ENCODE measurements around the gene ASTN2.

The ASTN2 gene

DNA sequence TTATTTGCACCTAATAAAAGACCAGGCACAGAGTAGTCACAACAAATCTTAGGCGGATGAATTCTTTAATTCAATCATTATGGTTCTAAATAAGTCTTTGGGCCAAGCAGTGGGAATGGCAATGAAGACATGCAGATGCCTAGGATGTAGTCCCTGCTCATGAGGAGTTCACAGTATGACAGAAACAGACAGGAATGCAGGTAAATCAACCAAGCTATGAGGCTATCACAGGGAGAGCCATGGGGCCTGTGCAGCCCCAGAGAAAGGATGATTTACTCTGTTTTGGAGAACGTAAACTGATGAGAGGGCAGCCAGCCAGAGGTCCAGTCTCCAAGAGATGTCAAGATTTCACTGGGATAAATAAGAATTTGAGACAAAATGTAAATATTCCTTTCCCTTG, 598.4 kb downstream of the ASTN2 start:
- no peak overlapping the region for H3K4me3 ChIP-seq (ENCODE audit: insufficient read length, low read depth)
- TF ChIP-seq YY1 (IDR thresholded peaks at IDR 0.05; ENCODE audit: insufficient read depth, insufficient read length), result no peak
- TF ChIP-seq SUZ12 (IDR thresholded peaks at IDR 0.05; ENCODE audit: extremely low read depth, insufficient read depth, insufficient read length), result no peak
- TF ChIP-seq ZNF274 (IDR thresholded peaks at IDR 0.05; ENCODE audit: low read depth, low read length), result no peak

GRCh38 chr9:116815835-116816234, 599.0 kb downstream of the ASTN2 start:
- no peaks in the 10 kb centered on the region for H3K36me3 ChIP-seq (ENCODE audit: insufficient read depth, insufficient read length, low read length)
- no peak overlapping the region for H3K9ac ChIP-seq (ENCODE audit: insufficient read length, low read depth)
- no peak for DNase-seq (ENCODE audit: low read depth, low spot score)
- H3K27me3 ChIP-seq (ENCODE audit: insufficient read depth, insufficient read length), result no peaks in the 10 kb centered on the region
- TF ChIP-seq SUZ12 (IDR thresholded peaks at IDR 0.05; ENCODE audit: extremely low read depth, insufficient read depth, insufficient read length) (no peak), ZNF274 (IDR thresholded peaks at IDR 0.05; ENCODE audit: low read depth, low read length) (no peak), YY1 (IDR thresholded peaks at IDR 0.05; ENCODE audit: insufficient read depth, insufficient read length) (no peak)
- H3K4me3 ChIP-seq (ENCODE audit: insufficient read length, low read depth), result no peak overlapping the region
- H3K9me3 ChIP-seq (ENCODE audit: insufficient read depth, low read length), result no peaks in the 10 kb centered on the region
- H3K4me1 ChIP-seq (ENCODE audit: insufficient read depth, insufficient read length), result no peaks in the 10 kb centered on the region

More for the DNA sequence above, 598.4 kb downstream of the ASTN2 start:
- Histone ChIP-seq H3K4me1 (ENCODE audit: insufficient read depth, insufficient read length) (no peaks in the 10 kb centered on the region), H3K27me3 (ENCODE audit: insufficient read depth, insufficient read length) (no peaks in the 10 kb centered on the region), H3K9me3 (ENCODE audit: insufficient read depth, low read length) (no peaks in the 10 kb centered on the region), H3K9ac (ENCODE audit: insufficient read length, low read depth) (no peak overlapping the region), H3K36me3 (ENCODE audit: insufficient read depth, insufficient read length, low read length) (no peaks in the 10 kb centered on the region)
- DNase-seq (ENCODE audit: low read depth, low spot score), result no peak

GRCh38 chr9:116813031-116813300, 601.9 kb downstream of the ASTN2 start:
- no peaks in the 10 kb centered on the region for H3K9me3 ChIP-seq (ENCODE audit: insufficient read depth, low read length)
- H3K4me1 ChIP-seq (ENCODE audit: insufficient read depth, insufficient read length), result no peaks in the 10 kb centered on the region
- H3K36me3 ChIP-seq (ENCODE audit: insufficient read depth, insufficient read length, low read length), result no peaks in the 10 kb centered on the region
- no peak overlapping the region for H3K9ac ChIP-seq (ENCODE audit: insufficient read length, low read depth)
- TF ChIP-seq ZNF274 (IDR thresholded peaks at IDR 0.05; ENCODE audit: low read depth, low read length) (no peak), YY1 (IDR thresholded peaks at IDR 0.05; ENCODE audit: insufficient read depth, insufficient read length) (no peak), SUZ12 (IDR thresholded peaks at IDR 0.05; ENCODE audit: extremely low read depth, insufficient read depth, insufficient read length) (no peak)
- DNase-seq (ENCODE audit: low read depth, low spot score), result no peak
- no peak overlapping the region for H3K4me3 ChIP-seq (ENCODE audit: insufficient read length, low read depth)
- H3K27me3 ChIP-seq (ENCODE audit: insufficient read depth, insufficient read length), result no peaks in the 10 kb centered on the region

GRCh38 chr9:116812231-116813030, 602.4 kb downstream of the ASTN2 start:
- Histone ChIP-seq H3K4me1 (ENCODE audit: insufficient read depth, insufficient read length) (no peaks in the 10 kb centered on the region), H3K9ac (ENCODE audit: insufficient read length, low read depth) (no peak overlapping the region), H3K4me3 (ENCODE audit: insufficient read length, low read depth) (no peak overlapping the region), H3K9me3 (ENCODE audit: insufficient read depth, low read length) (no peaks in the 10 kb centered on the region), H3K36me3 (ENCODE audit: insufficient read depth, insufficient read length, low read length) (no peaks in the 10 kb centered on the region), H3K27me3 (ENCODE audit: insufficient read depth, insufficient read length) (no peaks in the 10 kb centered on the region)
- no peak for DNase-seq (ENCODE audit: low read depth, low spot score)
- TF ChIP-seq SUZ12 (IDR thresholded peaks at IDR 0.05; ENCODE audit: extremely low read depth, insufficient read depth, insufficient read length) (no peak), YY1 (IDR thresholded peaks at IDR 0.05; ENCODE audit: insufficient read depth, insufficient read length) (no peak), ZNF274 (IDR thresholded peaks at IDR 0.05; ENCODE audit: low read depth, low read length) (no peak)

- no peak for DNase-seq (ENCODE audit: low read depth, low spot score)
- Histone ChIP-seq H3K36me3 (ENCODE audit: insufficient read depth, insufficient read length, low read length) (no peaks in the 10 kb centered on the region), H3K9me3 (ENCODE audit: insufficient read depth, low read length) (no peaks in the 10 kb centered on the region), H3K4me3 (ENCODE audit: insufficient read length, low read depth) (no peak overlapping the region), H3K4me1 (ENCODE audit: insufficient read depth, insufficient read length) (no peaks in the 10 kb centered on the region), H3K27me3 (ENCODE audit: insufficient read depth, insufficient read length) (no peaks in the 10 kb centered on the region), H3K9ac (ENCODE audit: insufficient read length, low read depth) (no peak overlapping the region)
- TF ChIP-seq YY1 (IDR thresholded peaks at IDR 0.05; ENCODE audit: insufficient read depth, insufficient read length) (no peak), SUZ12 (IDR thresholded peaks at IDR 0.05; ENCODE audit: extremely low read depth, insufficient read depth, insufficient read length) (no peak), ZNF274 (IDR thresholded peaks at IDR 0.05; ENCODE audit: low read depth, low read length) (no peak)
Measured at GRCh38 chr9:116809656-116810055, 605.2 kb downstream of the ASTN2 start.

GRCh38 chr9:116806075-116806474, 608.8 kb downstream of the ASTN2 start:
- DNase-seq (ENCODE audit: low read depth, low spot score), result no peak
- Histone ChIP-seq H3K4me1 (ENCODE audit: insufficient read depth, insufficient read length) (no peaks in the 10 kb centered on the region), H3K4me3 (ENCODE audit: insufficient read length, low read depth) (no peak overlapping the region), H3K36me3 (ENCODE audit: insufficient read depth, insufficient read length, low read length) (no peaks in the 10 kb centered on the region), H3K9me3 (ENCODE audit: insufficient read depth, low read length) (no peaks in the 10 kb centered on the region), H3K27me3 (ENCODE audit: insufficient read depth, insufficient read length) (no peaks in the 10 kb centered on the region), H3K9ac (ENCODE audit: insufficient read length, low read depth) (no peak overlapping the region)
- TF ChIP-seq YY1 (IDR thresholded peaks at IDR 0.05; ENCODE audit: insufficient read depth, insufficient read length) (no peak), SUZ12 (IDR thresholded peaks at IDR 0.05; ENCODE audit: extremely low read depth, insufficient read depth, insufficient read length) (no peak), ZNF274 (IDR thresholded peaks at IDR 0.05; ENCODE audit: low read depth, low read length) (no peak)

- no peaks in the 10 kb centered on the region for H3K9me3 ChIP-seq (ENCODE audit: insufficient read depth, low read length)
- no peaks in the 10 kb centered on the region for H3K36me3 ChIP-seq (ENCODE audit: insufficient read depth, insufficient read length, low read length)
- DNase-seq (ENCODE audit: low read depth, low spot score), result peak; percentile 84
- no peak overlapping the region for H3K9ac ChIP-seq (ENCODE audit: insufficient read length, low read depth)
- H3K27me3 ChIP-seq (ENCODE audit: insufficient read depth, insufficient read length), result no peaks in the 10 kb centered on the region
- H3K4me3 ChIP-seq (ENCODE audit: insufficient read length, low read depth), result no peak overlapping the region
- H3K4me1 ChIP-seq (ENCODE audit: insufficient read depth, insufficient read length), result peaks cover 3% of the 10 kb centered on the region
- TF ChIP-seq YY1 (IDR thresholded peaks at IDR 0.05; ENCODE audit: insufficient read depth, insufficient read length), result no peak
- TF ChIP-seq SUZ12 (IDR thresholded peaks at IDR 0.05; ENCODE audit: extremely low read depth, insufficient read depth, insufficient read length), result no peak
- TF ChIP-seq ZNF274 (IDR thresholded peaks at IDR 0.05; ENCODE audit: low read depth, low read length), result no peak
Measured at GRCh38 chr9:116800885-116801284, 614.0 kb downstream of the ASTN2 start.

Data from NT2/D1 (cell line).